Body of pancreas (tissue), 4 donors: ENCODE results near the gene HPSE2. TPM values are rescaled to one million over a fixed set of nuclear protein-coding genes. Genes with fewer than 3 reads are reported as not detected.

ENCODE experiments used
- ATAC-seq: fragments of 150-250 bp; one replicate; pipeline ENCODE4 v1.9.1; 2016
- DNase-seq, 4 donors: peaks; one replicate each; pipeline ENCODE4 v3.0.0-alpha.2; 2019
- H3K27ac ChIP-seq, 4 donors: fragments of 200-600 bp; sonication (generic); 1 replicate in 3 of 4; 2 replicates in 1 of 4; pipeline versions ENCODE4 v1.5.1 to v1.6.1; 2016 to 2019; ENCODE audit warnings: mild to moderate bottlenecking in 1 of 4, mixed read lengths in 1 of 4, moderate library complexity in 1 of 4
- H3K27me3 ChIP-seq, 2 donors: fragments of 200-600 bp; sonication (generic); one replicate each; pipeline ENCODE4 v1.6.0; 2016; ENCODE audit warnings: mild to moderate bottlenecking in 1 of 2
- H3K36me3 ChIP-seq, 2 donors: fragments of 200-600 bp; sonication (generic); replicated peaks in 1 of 2; 2 replicates each; pipeline ENCODE4 v1.5.1; 2016; ENCODE audit warnings: low read depth in 2 of 2; ENCODE audit not compliant: insufficient read depth in 1 of 2
- H3K4me1 ChIP-seq: fragments of 200-600 bp; sonication (generic); one replicate; pipeline ENCODE4 v1.6.0; 2016
- H3K4me3 ChIP-seq, 2 donors: fragments of 200-600 bp; sonication (generic); 1 replicate in 1 of 2; 2 replicates in 1 of 2; pipeline ENCODE4 v1.5.1; 2016 to 2019
- H3K9me3 ChIP-seq, 3 donors: fragments of 200-600 bp; sonication (generic); 1 replicate in 2 of 3; 2 replicates in 1 of 3; pipeline ENCODE4 v1.5.1; 2016
- POLR2A ChIP-seq, 3 donors: fragments of 450-650 bp; IDR thresholded peaks; one replicate each; pipeline ENCODE4 v1.6.1; 2016; ENCODE audit warnings: antibody characterized with exemption in 3 of 3, mild to moderate bottlenecking in 2 of 3
- WGBS, 2 donors: methylation state at CpG; one replicate each; pipeline ENCODE4 v1.1.5; 2017; 5-methylcytosine and 5-hydroxymethylcytosine counted together
- intact Hi-C: fragments of 100-400 bp; cut with DNase I; formaldehyde crosslinking; loops from one replicate; pipeline ENCODE4 v1.15.1; 2023
- total RNA-seq, 2 donors: library from RNA; depleted of rRNA; stranded (reverse); fragments of >200 nt; gene quantifications; one replicate each; pipeline ENCODE4 v1.1.0, GENCODE V29; 2016
- TF ChIP-seq, protein P1 (sequence below), 7 experiments: fragments of 450-650 bp in 4 of 7; fragments of 200-600 bp in 3 of 7; sonication (generic) in 3 of 7; IDR thresholded peaks; one replicate each; pipeline ENCODE4 v1.5.1; 2016 to 2019; ENCODE audit warnings: antibody characterized with exemption in 7 of 7

Gene HPSE2
- total RNA-seq, 2 donors from 2014 or later, result not detected

DNA sequence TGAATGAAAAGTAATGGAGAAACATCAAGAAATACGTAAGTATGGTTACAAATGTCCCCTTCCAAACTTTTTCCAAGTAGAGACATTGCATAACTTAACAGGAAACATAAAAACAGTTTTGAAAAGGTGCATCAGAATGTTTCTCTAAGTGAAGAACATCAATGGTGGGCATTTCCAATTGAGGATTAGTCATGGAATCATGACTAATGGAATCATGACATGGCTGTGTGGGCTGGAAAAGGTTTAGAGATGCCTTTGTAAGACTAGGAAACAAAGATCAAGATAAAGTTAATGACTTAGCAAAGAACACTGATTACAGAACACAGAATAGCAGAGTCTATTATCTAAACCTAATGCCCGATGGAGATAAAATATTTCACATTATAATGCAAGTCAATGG lies 272.0 kb downstream of the HPSE2 start:
- Histone ChIP-seq H3K9me3 (no peaks in the 10 kb centered on the region), H3K4me1 (no peaks in the 10 kb centered on the region), H3K27me3 (no peaks in the 10 kb centered on the region), H3K4me3 (no peak overlapping the region), H3K36me3 (no peaks in the 10 kb centered on the region), H3K27ac (no peak overlapping the region)
- ATAC-seq (no peak), DNase-seq (no peak)
- intact Hi-C loops, result no loop called here
- 42 to 43% methylated on average over 2 of the region's 2 CpGs for WGBS, 2 donors
- TF ChIP-seq, protein P1, sequence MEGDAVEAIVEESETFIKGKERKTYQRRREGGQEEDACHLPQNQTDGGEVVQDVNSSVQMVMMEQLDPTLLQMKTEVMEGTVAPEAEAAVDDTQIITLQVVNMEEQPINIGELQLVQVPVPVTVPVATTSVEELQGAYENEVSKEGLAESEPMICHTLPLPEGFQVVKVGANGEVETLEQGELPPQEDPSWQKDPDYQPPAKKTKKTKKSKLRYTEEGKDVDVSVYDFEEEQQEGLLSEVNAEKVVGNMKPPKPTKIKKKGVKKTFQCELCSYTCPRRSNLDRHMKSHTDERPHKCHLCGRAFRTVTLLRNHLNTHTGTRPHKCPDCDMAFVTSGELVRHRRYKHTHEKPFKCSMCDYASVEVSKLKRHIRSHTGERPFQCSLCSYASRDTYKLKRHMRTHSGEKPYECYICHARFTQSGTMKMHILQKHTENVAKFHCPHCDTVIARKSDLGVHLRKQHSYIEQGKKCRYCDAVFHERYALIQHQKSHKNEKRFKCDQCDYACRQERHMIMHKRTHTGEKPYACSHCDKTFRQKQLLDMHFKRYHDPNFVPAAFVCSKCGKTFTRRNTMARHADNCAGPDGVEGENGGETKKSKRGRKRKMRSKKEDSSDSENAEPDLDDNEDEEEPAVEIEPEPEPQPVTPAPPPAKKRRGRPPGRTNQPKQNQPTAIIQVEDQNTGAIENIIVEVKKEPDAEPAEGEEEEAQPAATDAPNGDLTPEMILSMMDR (IDR thresholded peaks at IDR 0.05), result no peak
- no peak for TF ChIP-seq POLR2A (IDR thresholded peaks at IDR 0.05)

DNA sequence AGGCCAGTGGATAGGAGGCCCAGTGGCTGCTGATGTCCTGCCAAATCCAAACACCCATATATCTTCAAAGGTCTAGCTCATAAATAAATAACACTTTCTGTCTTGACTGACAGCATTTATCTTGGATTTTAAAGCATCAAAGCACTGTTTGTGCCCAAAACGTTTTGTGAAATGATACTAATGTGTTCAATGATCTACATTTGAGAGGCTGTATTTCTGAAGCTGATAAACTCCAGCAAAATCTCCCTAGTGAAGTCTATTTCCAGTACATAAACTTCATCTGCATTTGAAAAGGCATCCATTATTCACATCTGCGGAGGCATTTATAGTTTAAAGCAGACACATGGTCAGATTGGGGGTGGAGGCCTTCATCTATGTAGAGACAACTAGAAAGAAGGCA lies 276.3 kb downstream of the HPSE2 start:
- intact Hi-C loops, result no loop called here
- TF ChIP-seq, protein P1 (IDR thresholded peaks at IDR 0.05), result no peak
- no peak for TF ChIP-seq POLR2A (IDR thresholded peaks at IDR 0.05)
- H3K27ac ChIP-seq, result no peak overlapping the region

GRCh38 chr10:98957801-98958200 lies 277.9 kb downstream of the HPSE2 start:
- Histone ChIP-seq H3K9me3 (no peaks in the 10 kb centered on the region), H3K4me1 (no peaks in the 10 kb centered on the region), H3K27ac (no peak overlapping the region), H3K4me3 (no peak overlapping the region), H3K27me3 (no peaks in the 10 kb centered on the region), H3K36me3 (no peaks in the 10 kb centered on the region)
- no peak for DNase-seq
- WGBS, 2 donors, result 36 to 54% methylated on average over 3 of the region's 3 CpGs
- intact Hi-C loops, result no loop called here
- TF ChIP-seq POLR2A (IDR thresholded peaks at IDR 0.05), result no peak
- TF ChIP-seq, protein P1 (IDR thresholded peaks at IDR 0.05), result no peak
- ATAC-seq, result no peak

More for the DNA sequence above, 276.3 kb downstream of the HPSE2 start:
- ATAC-seq (no peak), DNase-seq (no peak)
- no peaks in the 10 kb centered on the region for H3K4me1 ChIP-seq
- no peaks in the 10 kb centered on the region for H3K9me3 ChIP-seq
- WGBS, 2 donors, result 30 to 33% methylated on average over 2 of the region's 2 CpGs
- H3K36me3 ChIP-seq, result no peaks in the 10 kb centered on the region
- H3K27me3 ChIP-seq, result no peaks in the 10 kb centered on the region
- H3K4me3 ChIP-seq, result no peak overlapping the region

GRCh38 chr10:98956576-98957260 lies 278.9 kb downstream of the HPSE2 start:
- ATAC-seq, result no peak
- H3K4me3 ChIP-seq, result no peak overlapping the region
- 60 to 62% methylated on average over 4 of the region's 4 CpGs for WGBS, 2 donors
- H3K9me3 ChIP-seq, result no peaks in the 10 kb centered on the region
- H3K27ac ChIP-seq, result no peak overlapping the region
- H3K36me3 ChIP-seq, result no peaks in the 10 kb centered on the region
- no peak for DNase-seq
- no peaks in the 10 kb centered on the region for H3K4me1 ChIP-seq
- intact Hi-C loops, result no loop called here
- TF ChIP-seq POLR2A (IDR thresholded peaks at IDR 0.05), result no peak
- TF ChIP-seq, protein P1 (IDR thresholded peaks at IDR 0.05), result no peak
- no peaks in the 10 kb centered on the region for H3K27me3 ChIP-seq

DNA sequence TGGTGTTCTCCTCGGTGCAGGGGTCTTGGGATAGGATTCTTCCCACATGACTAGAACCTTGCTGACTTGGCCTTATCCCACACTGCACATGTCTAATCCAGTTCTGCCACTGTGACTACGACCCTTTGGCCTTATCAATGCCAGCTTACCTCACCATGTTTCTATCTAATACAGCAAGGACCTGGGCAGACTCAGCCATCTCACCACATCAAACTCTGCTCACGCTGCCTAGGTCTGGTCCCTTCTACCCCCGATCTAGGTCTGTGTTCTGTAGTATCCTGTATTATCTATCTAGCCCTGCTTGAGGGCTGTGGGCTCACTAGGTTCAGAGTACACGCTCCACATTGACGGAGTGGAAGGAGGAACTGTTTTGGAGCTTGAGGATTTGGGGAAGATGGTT lies 282.4 kb downstream of the HPSE2 start:
- no peaks in the 10 kb centered on the region for H3K4me1 ChIP-seq
- H3K9me3 ChIP-seq, result no peaks in the 10 kb centered on the region
- TF ChIP-seq, protein P1 (IDR thresholded peaks at IDR 0.05), result no peak
- TF ChIP-seq POLR2A (IDR thresholded peaks at IDR 0.05), result no peak
- intact Hi-C loops, result no loop called here
- DNase-seq (no peak), ATAC-seq (no peak)
- H3K4me3 ChIP-seq, result no peak overlapping the region
- H3K27me3 ChIP-seq, result no peaks in the 10 kb centered on the region
- H3K27ac ChIP-seq, result no peak overlapping the region
- no peaks in the 10 kb centered on the region for H3K36me3 ChIP-seq
- WGBS, 2 donors, result 86% methylated on average over 6 of the region's 6 CpGs
